Left renal cortex interstitium (tissue), 4 donors: ENCODE data around the gene CFAP298. TPM values are rescaled to one million over a fixed set of nuclear protein-coding genes. Genes with fewer than 3 reads are reported as not detected.
A peak's percentile ranks its signal among the peaks of the same experiment; 100 is the strongest.

Source experiments
- DNase-seq, 4 donors: peaks; one replicate each; pipeline ENCODE4 v3.0.0-alpha.2; 2013; ENCODE audit warnings: low read depth in 4 of 4, low spot score in 2 of 4, missing footprints in 1 of 4
- polyA plus RNA-seq, 4 donors: library from polyadenylated mRNA; unstranded; fragments of 120-200 nt; gene quantifications; one replicate each; pipeline ENCODE4 v1.2.1, GENCODE V29; 2013; ENCODE audit not compliant: insufficient read length in 4 of 4

The CFAP298 gene
- polyA plus RNA-seq, 4 donors = 63.4 to 75.6 (median 69.4) TPM

GRCh38 chr21:32599526-32599925 is 12.7 kb downstream of the CFAP298 start:
- DNase-seq = no peak

DNA sequence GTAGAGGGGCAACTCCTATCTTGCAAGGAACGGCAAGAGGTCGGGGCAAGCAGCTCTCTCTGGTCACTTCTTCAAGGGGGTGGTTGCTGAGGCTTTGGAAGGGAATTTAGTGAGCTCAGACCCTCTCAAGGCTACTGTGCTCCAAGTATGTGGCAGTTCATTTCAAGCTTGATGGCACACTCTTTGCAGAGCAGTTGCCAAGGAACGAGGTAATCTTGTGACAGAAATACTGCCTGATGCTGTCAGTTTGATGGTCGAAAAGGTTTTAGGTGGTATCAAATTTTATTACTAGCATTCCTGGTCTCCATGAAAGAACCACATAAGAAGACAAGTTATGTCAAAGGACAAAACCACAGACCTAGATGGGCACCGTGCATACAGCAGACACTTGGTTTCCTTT is 13.1 kb downstream of the CFAP298 start:
- DNase-seq = peak; percentile 42 to 56 (median 50)

GRCh38 chr21:32597205-32597604 is 15.0 kb downstream of the CFAP298 start:
- DNase-seq = no peak

DNA sequence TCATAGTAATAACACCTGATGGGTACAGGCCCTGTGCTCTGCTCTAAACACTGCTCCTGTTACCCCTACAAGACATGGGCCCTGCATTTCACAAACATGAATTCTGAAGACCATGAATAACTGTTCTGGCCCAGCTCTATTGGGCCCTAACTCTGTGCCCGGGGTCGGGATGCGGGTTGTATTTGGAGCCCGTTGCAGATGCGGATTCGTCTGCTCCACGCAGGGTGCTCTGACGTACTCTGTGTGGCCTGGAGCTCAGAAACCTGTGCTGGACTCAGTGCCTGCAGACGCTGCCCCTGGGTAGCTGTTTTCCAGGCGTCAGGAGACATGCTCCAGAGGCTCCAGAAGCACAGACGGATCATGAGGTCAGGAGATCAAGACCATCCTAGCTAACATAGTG is 16.7 kb downstream of the CFAP298 start:
- no peak for DNase-seq

DNA sequence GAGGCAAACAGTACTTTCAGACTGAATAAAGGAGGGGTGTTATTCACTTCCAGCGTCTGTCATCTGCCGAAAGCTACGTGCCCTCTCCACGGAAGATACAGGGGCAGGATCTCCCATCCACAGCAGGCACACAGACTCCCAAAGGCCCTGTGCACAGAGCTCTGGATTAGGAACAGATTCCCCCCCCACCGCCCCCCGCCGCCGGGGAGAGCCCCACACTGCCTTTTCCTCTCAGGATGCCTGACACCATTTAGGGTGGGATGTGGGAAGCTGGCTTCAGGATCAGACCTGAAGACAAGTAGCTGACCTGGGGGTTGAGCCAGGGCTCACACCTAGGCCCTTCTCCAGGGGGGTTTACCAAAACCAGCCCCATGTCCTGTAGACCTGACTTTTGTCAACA is 18.5 kb downstream of the CFAP298 start:
- DNase-seq = no peak

DNA sequence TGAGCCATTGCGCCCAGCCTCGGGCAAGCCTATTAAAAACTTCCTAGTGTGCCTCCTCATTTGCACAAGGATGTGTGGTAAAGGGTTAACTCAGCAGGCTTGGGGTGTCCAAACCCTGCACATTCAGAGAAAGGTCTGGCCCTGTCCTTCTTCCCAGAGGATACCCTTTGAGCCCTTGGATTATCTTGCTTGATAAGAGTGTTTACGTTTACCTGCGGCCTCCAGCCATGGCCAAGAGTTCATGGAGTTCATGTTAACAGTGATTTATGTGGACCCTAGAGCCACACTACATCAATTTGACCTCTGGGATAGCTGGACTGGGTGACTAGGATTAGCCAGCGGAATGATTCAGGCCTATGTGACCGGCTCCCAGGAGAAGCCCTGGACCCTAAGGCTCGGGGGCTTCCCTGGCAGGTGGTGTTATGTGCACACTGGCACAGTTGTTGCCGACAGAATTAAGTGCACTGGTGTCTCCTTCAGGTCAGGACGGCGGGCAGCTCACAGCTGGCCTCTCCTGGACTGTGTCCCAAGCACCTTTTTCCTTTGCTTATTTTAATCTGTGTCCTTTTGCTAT is 19.2 kb downstream of the CFAP298 start:
- DNase-seq = no peak

DNA sequence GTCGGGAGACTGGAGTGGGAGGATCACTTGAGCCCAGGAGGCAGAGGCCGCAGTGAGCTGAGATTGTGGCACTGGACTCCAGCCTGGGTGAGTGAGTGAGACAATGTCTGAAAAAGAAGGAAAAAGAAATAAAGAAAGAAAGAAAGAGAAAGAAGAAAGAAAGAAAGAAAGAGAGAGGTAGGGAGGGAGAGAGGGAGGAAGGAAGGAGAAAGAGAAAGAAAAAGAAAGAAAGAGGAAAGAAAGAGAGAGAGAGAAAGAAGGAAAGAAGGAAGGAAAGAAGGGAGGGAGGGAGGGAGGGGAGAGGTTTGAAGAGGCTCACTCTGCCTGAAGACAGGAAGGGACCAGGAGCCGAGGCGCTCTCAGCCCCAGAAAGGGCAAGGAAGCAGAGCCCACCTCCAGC is 22.0 kb downstream of the CFAP298 start:
- DNase-seq = no peak

DNA sequence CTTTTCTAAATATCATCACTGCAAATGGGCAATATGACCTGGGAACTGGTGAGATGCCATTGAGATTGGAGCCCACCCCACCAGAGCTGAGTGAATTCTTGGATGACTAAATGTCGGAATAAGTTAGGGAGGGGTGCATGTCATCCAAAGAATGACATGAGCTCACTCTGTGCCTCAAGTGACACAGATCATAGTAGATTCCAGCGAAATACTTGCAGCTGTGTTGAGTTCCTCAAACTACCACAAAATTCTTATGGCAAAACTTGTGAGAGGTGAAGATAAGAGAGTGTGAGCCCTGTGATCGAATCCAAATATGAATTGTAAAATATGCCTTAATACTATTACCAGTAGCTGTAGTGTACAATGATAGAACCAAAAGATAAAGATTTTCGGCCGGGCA is 24.5 kb downstream of the CFAP298 start:
- DNase-seq = no peak

DNA sequence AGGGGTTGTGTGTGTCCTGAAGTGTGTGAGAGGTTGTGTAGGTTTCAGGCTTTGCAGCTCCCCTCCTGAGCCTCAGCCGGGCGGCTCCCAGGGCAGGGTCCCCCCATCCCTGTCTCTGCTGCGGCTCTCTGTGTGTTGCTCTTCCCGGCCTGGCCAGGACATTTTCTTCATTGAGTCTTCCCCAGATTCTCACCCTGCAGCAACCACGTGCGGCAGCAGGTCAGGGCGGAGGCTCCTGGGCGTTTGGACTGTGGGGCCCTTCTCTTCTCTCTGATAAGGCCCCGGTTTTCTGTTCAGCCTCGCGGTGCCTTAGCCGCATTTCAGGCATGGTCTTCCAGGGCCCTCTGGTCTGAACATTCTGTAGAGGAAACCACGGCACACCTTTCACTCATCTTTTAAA is 25.1 kb downstream of the CFAP298 start:
- DNase-seq = no peak

DNA sequence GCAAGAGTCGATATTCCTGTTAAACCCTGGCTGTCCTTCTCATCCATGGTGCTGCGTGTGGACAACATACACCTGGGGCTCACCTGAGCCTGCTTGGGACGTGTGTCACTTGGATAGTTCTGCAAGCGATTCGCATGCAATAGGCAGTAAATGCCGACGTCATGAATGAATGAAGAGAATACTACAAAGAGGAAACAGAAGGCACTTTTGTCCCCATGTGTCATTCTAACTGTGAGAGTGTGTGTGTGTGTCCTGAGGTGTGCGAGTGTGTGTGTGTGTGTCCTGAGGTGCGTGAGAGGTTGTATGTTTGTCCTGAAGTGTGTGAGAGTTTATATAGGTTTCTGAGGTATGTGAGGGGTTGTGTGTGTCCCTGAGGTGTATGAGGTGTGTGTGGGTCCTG is 26.2 kb downstream of the CFAP298 start:
- no peak for DNase-seq

GRCh38 chr21:32585042-32585710 is 27.0 kb downstream of the CFAP298 start, which contains the start of gene TCP10L:
TCP10L (minus strand) TSS chr21:32585523; CDS start chr21:32584304, 1,219 bp downstream.
- no peak for DNase-seq

DNA sequence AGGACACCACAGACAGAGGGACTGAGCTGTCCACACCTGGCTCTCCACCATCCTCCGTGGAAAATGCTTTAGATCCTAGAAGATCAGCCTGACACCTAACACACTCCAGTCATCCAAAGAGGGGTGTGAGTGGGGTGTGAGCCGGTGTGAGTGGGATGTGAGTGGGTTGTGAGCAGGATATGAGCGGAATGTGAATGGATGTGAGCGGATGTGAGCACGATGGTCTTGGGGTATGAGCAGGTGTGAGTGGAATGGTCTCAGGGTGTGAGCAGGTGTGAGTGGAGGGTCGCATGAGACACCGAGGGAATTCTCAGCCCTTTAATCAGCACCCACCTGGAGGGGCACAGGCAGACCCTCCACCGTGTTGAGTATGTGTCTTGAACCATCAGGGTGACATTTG is 27.7 kb downstream of the CFAP298 start:
- no peak for DNase-seq

- no peak for DNase-seq
Measured at GRCh38 chr21:32581732-32582131, 30.4 kb downstream of the CFAP298 start.

GRCh38 chr21:32580949-32581348 is 31.2 kb downstream of the CFAP298 start:
- DNase-seq = no peak

- no peak for DNase-seq
Measured at GRCh38 chr21:32578107-32578691, 34.0 kb downstream of the CFAP298 start.

GRCh38 chr21:32576011-32576410 is 36.2 kb downstream of the CFAP298 start:
- no peak for DNase-seq

GRCh38 chr21:32574946-32575925 is 36.9 kb downstream of the CFAP298 start:
- DNase-seq = no peak

DNA sequence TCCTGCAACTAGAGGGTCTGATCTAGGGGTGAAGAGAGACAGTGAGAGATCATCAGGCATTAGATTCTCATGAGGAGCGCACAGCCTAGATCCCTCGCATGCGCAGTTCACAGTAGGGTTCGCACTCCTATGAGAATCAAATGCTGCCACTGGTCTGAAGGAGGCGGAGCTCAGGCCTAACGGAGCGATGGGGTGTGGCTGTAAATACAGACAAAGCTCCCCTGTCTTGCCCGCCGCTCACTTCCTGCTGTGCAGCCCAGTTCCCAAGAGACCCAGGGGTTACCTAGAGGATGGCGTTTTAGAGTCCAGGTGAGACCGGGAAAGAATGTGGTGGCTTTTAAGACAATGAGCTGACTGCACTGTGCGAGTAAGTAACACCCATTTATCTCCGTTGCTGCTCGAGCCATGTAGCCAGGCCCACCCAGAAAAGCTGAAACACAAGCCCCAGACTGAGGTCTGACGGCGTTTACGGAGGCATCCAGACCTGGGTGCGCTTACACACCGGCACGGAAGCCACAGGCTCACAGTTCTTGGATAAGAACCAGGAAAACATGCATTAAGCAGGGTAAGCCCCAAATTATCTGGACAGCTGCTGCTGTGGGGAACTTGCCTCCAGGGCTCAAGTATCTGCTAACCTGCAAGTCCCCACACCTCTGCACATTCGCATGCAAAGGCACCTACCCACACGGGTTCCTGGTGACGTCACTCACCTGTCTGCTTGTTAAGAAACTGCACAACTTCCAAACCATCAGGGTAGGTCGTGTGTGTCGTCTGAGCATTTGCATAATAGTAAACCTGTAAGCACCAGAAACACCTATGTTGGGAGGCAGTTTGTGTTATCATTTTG is 39.4 kb downstream of the CFAP298 start:
- DNase-seq = no peak

DNA sequence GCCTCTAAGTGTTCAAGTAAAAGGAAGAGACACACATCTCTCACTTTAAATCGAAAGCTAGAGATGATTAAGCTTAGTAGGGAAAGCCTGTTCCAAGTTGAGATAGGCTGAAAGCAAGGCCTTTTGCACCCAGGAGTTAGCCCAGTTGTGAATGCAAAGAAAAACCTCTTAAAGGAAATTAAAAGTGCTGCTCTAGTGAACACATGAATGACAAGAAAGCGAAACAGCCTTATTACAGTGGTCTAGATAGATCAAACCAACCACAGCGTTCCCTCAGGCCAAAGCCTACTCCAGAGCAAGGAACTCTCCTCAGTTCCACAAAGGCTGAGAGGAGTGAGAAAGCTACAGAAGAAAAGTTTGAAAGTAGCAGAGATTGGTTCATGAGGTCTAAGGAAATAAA is 41.7 kb downstream of the CFAP298 start:
- no peak for DNase-seq
